Gastrocnemius medialis (tissue), 4 donors: Measurements from ENCODE around the gene SSU72.

ENCODE experiments used
- CTCF ChIP-seq, 5 experiments: fragments of 450-650 bp in 3 of 5; fragments of 200-600 bp in 2 of 5; sonication (generic) in 2 of 5; IDR thresholded peaks in 4 of 5; conservative IDR thresholded peaks in 1 of 5; 1 replicate in 4 of 5; 2 replicates in 1 of 5; pipeline ENCODE4 v1.5.1; 2016 to 2019; ENCODE audit warnings: antibody characterized with exemption in 5 of 5, mild to moderate bottlenecking in 3 of 5, moderate library complexity in 3 of 5
- POLR2A ChIP-seq, 2 donors: fragments of 450-650 bp; IDR thresholded peaks; one replicate each; pipeline ENCODE4 v1.6.1; 2017; ENCODE audit warnings: antibody characterized with exemption in 2 of 2, mild to moderate bottlenecking in 2 of 2, moderate library complexity in 2 of 2

GRCh38 chr1:1577367-1578011, 2.8 kb upstream of the SSU72 start:
- TF ChIP-seq CTCF (IDR thresholded peaks at IDR 0.05 in 4 of 5, conservative IDR thresholded peaks at IDR 0.05 in 1 of 5) (no peak), POLR2A (IDR thresholded peaks at IDR 0.05) (no peak)
